ENCODE results near the gene CLEC4F.

- TF ChIP-seq SMC3 (IDR thresholded peaks at IDR 0.05; ENCODE audit: low read depth, low read length) (no peak), CTCF (conservative IDR thresholded peaks at IDR 0.05; ENCODE audit: low read depth, low read length) (no peak), CHD1 (IDR thresholded peaks at IDR 0.05; ENCODE audit: low read depth, low read length) (no peak), BHLHE40 (IDR thresholded peaks at IDR 0.05; ENCODE audit: low read depth, low read length) (no peak), RAD21 (IDR thresholded peaks at IDR 0.05; ENCODE audit: low read length) (no peak), CEBPB (IDR thresholded peaks at IDR 0.05; ENCODE audit: low read depth, low read length) (no peak), POLR2A (IDR thresholded peaks at IDR 0.05; ENCODE audit: low read depth, low read length) (no peak)
Observed at GRCh38 chr2:70769450-70769849, 50.9 kb downstream of the CLEC4F start.
